HEK293 (cell line): ENCODE measurements around the gene C19orf33.
A peak's percentile ranks its signal among the peaks of the same experiment; 100 is the strongest.

Source experiments
- BCL11A ChIP-seq: fragments of 450-650 bp; formaldehyde crosslinking; IDR thresholded peaks from 2 replicates; pipeline ENCODE4 v1.5.1; 2016; ENCODE audit warnings: low read depth, missing biosample characterization, missing genetic modification characterization
- HOXC10 ChIP-seq: sonication (generic); formaldehyde crosslinking; IDR thresholded peaks from 2 replicates; pipeline ENCODE4 v1.8.1; 2023; ENCODE audit warnings: mild to moderate bottlenecking, missing genetic modification reagents
- KLF16 ChIP-seq: fragments of 450-650 bp; formaldehyde crosslinking; IDR thresholded peaks from 2 replicates; pipeline ENCODE4 v1.5.1; 2017; ENCODE audit warnings: missing biosample characterization, missing genetic modification characterization
- MZF1 ChIP-seq: fragments of 450-650 bp; formaldehyde crosslinking; IDR thresholded peaks from 2 replicates; pipeline ENCODE4 v1.5.1; 2017; ENCODE audit warnings: missing biosample characterization, missing genetic modification characterization, borderline replicate concordance
- OVOL3 ChIP-seq: fragments of 450-650 bp; formaldehyde crosslinking; IDR thresholded peaks from 2 replicates; pipeline ENCODE4 v1.5.1; 2016; ENCODE audit warnings: missing biosample characterization, missing genetic modification characterization
- PRDM1 ChIP-seq: fragments of 450-650 bp; formaldehyde crosslinking; IDR thresholded peaks from 2 replicates; pipeline ENCODE4; 2016; ENCODE audit warnings: missing biosample characterization, missing genetic modification characterization
- SP7 ChIP-seq: fragments of 450-650 bp; formaldehyde crosslinking; IDR thresholded peaks from 2 replicates; pipeline ENCODE4 v1.5.1; 2016; ENCODE audit warnings: missing biosample characterization, missing genetic modification characterization
- ZBTB1 ChIP-seq: fragments of 450-650 bp; formaldehyde crosslinking; IDR thresholded peaks from 2 replicates; pipeline ENCODE4 v1.5.1; 2016; ENCODE audit warnings: missing biosample characterization, missing genetic modification characterization
- ZFP37 ChIP-seq: fragments of 450-650 bp; formaldehyde crosslinking; IDR thresholded peaks from 2 replicates; pipeline ENCODE4 v1.5.1; 2016; ENCODE audit warnings: missing biosample characterization, missing genetic modification characterization
- ZNF211 ChIP-seq: fragments of 450-650 bp; formaldehyde crosslinking; IDR thresholded peaks from 2 replicates; pipeline ENCODE4 v1.5.1; 2016; ENCODE audit warnings: low read depth, missing biosample characterization, missing genetic modification characterization
- ZNF214 ChIP-seq: fragments of 450-650 bp; formaldehyde crosslinking; IDR thresholded peaks from 2 replicates; pipeline ENCODE4 v1.5.1; 2017; ENCODE audit warnings: missing biosample characterization, mild to moderate bottlenecking, missing genetic modification characterization, borderline replicate concordance
- ZNF24 ChIP-seq: fragments of 450-650 bp; formaldehyde crosslinking; IDR thresholded peaks from 2 replicates; pipeline ENCODE4 v1.5.1; 2016; ENCODE audit warnings: missing biosample characterization, missing genetic modification characterization
- ZNF292 ChIP-seq: fragments of 450-650 bp; formaldehyde crosslinking; IDR thresholded peaks from 2 replicates; pipeline ENCODE4 v1.5.1; 2016; ENCODE audit warnings: low read depth, missing biosample characterization, missing genetic modification characterization, borderline replicate concordance
- ZNF341 ChIP-seq: fragments of 450-650 bp; formaldehyde crosslinking; IDR thresholded peaks from 2 replicates; pipeline ENCODE4; 2016; ENCODE audit warnings: low read depth, missing biosample characterization, missing genetic modification characterization
- ZNF423 ChIP-seq: fragments of 450-650 bp; formaldehyde crosslinking; IDR thresholded peaks from 2 replicates; pipeline ENCODE4 v1.5.1; 2016; ENCODE audit warnings: missing biosample characterization, missing genetic modification characterization
- ZNF510 ChIP-seq: fragments of 450-650 bp; formaldehyde crosslinking; IDR thresholded peaks from 2 replicates; pipeline ENCODE4 v1.5.1; 2018; ENCODE audit warnings: mild to moderate bottlenecking, missing genetic modification characterization, missing biosample characterization; ENCODE audit not compliant: insufficient replicate concordance
- ZNF548 ChIP-seq: fragments of 450-650 bp; formaldehyde crosslinking; IDR thresholded peaks from 2 replicates; pipeline ENCODE4 v1.5.1; 2016; ENCODE audit warnings: missing biosample characterization, missing genetic modification characterization
- ZNF555 ChIP-seq: fragments of 450-650 bp; formaldehyde crosslinking; conservative IDR thresholded peaks from 2 replicates; pipeline ENCODE4 v1.5.1; 2017; ENCODE audit warnings: missing biosample characterization, mild to moderate bottlenecking, missing genetic modification characterization, inconsistent platforms
- ZNF560 ChIP-seq: fragments of 450-650 bp; formaldehyde crosslinking; IDR thresholded peaks from 2 replicates; pipeline ENCODE4 v1.5.1; 2017; ENCODE audit warnings: missing biosample characterization, missing genetic modification characterization, borderline replicate concordance
- ZNF623 ChIP-seq: fragments of 450-650 bp; formaldehyde crosslinking; IDR thresholded peaks from 2 replicates; pipeline ENCODE4 v1.5.1; 2016; ENCODE audit warnings: missing biosample characterization, missing genetic modification characterization
- ZNF677 ChIP-seq: fragments of 450-650 bp; IDR thresholded peaks from 2 replicates; pipeline ENCODE4 v1.5.0; 2018; ENCODE audit warnings: missing biosample characterization, mild to moderate bottlenecking, missing genetic modification characterization, moderate library complexity
- ZNF76 ChIP-seq: fragments of 450-650 bp; formaldehyde crosslinking; IDR thresholded peaks from 2 replicates; pipeline ENCODE4; 2016; ENCODE audit warnings: low read depth, missing biosample characterization, missing genetic modification characterization, borderline replicate concordance
- ZNF776 ChIP-seq: fragments of 450-650 bp; formaldehyde crosslinking; IDR thresholded peaks from 2 replicates; pipeline ENCODE4 v1.5.0; 2017; ENCODE audit warnings: missing biosample characterization, missing genetic modification characterization, borderline replicate concordance
- ZSCAN23 ChIP-seq: fragments of 450-650 bp; formaldehyde crosslinking; IDR thresholded peaks from 2 replicates; pipeline ENCODE4 v1.5.1; 2016; ENCODE audit warnings: missing biosample characterization, missing genetic modification characterization
- TF ChIP-seq, protein P1 (sequence below): fragments of 450-650 bp; formaldehyde crosslinking; IDR thresholded peaks from 2 replicates; pipeline ENCODE4 v1.5.1; 2016; ENCODE audit warnings: missing biosample characterization, missing genetic modification characterization, borderline replicate concordance
- TF ChIP-seq, protein P2 (sequence below): fragments of 450-650 bp; formaldehyde crosslinking; IDR thresholded peaks from 2 replicates; pipeline ENCODE4 v1.5.1; 2017; ENCODE audit warnings: missing biosample characterization, missing genetic modification characterization
- TF ChIP-seq, protein P3 (sequence below): fragments of 450-650 bp; formaldehyde crosslinking; IDR thresholded peaks from 2 replicates; pipeline ENCODE4 v1.5.1; 2017; ENCODE audit warnings: missing biosample characterization, missing genetic modification characterization
- TF ChIP-seq, protein P4 (sequence below): fragments of 450-650 bp; formaldehyde crosslinking; optimal IDR thresholded peaks from 2 replicates; pipeline ENCODE3; 2016; ENCODE audit warnings: missing biosample characterization, mild to moderate bottlenecking, missing genetic modification characterization
- TF ChIP-seq, protein P5 (sequence below): fragments of 450-650 bp; formaldehyde crosslinking; IDR thresholded peaks from 2 replicates; pipeline ENCODE4 v1.5.1; 2016; ENCODE audit warnings: missing biosample characterization, missing genetic modification characterization
- TF ChIP-seq, protein P6 (sequence below): sonication (generic); formaldehyde crosslinking; IDR thresholded peaks from 2 replicates; pipeline ENCODE4 v1.8.1; 2022; ENCODE audit warnings: mild to moderate bottlenecking, moderate library complexity, missing genetic modification reagents

Gene C19orf33

DNA sequence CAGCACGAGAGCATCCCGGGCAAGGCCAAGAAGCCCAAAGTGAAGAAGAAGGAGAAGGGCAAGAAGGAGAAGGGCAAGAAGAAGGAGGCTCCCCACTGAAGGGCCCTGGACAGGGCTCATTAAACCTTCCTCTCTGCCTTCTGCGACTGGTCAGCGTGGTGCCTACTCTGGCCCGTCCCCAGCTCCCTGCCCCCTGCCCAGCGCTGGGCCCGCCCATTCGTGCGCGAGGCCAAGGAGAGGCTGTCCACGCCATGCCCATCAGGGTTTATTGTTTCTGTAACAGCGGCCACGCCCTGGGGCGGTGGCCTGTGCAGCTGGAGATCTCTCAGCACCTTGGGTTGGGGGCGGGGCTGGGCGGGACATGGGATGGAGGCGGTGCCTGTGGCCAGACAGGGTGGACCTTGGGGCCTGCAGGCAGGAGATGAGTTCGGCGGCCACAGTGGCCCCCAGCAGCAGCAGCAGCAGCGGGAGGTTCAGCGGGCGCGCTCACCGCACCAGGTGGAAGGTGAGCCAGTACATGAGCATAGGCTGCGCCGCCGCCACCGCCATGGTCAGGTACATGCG, 897 bp downstream of the C19orf33 start (continued):
- TF ChIP-seq, protein P1, sequence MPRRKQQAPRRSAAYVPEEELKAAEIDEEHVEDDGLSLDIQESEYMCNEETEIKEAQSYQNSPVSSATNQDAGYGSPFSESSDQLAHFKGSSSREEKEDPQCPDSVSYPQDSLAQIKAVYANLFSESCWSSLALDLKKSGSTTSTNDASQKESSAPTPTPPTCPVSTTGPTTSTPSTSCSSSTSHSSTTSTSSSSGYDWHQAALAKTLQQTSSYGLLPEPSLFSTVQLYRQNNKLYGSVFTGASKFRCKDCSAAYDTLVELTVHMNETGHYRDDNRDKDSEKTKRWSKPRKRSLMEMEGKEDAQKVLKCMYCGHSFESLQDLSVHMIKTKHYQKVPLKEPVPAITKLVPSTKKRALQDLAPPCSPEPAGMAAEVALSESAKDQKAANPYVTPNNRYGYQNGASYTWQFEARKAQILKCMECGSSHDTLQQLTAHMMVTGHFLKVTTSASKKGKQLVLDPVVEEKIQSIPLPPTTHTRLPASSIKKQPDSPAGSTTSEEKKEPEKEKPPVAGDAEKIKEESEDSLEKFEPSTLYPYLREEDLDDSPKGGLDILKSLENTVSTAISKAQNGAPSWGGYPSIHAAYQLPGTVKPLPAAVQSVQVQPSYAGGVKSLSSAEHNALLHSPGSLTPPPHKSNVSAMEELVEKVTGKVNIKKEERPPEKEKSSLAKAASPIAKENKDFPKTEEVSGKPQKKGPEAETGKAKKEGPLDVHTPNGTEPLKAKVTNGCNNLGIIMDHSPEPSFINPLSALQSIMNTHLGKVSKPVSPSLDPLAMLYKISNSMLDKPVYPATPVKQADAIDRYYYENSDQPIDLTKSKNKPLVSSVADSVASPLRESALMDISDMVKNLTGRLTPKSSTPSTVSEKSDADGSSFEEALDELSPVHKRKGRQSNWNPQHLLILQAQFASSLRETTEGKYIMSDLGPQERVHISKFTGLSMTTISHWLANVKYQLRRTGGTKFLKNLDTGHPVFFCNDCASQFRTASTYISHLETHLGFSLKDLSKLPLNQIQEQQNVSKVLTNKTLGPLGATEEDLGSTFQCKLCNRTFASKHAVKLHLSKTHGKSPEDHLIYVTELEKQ (tag by site-specific recombination), result no peak
- TF ChIP-seq ZBTB1 (no peak), ZNF623 (no peak), ZNF341 (tag by site-specific recombination) (0 out of 2 replicates have a peak, but pooled peaks have one; percentile 14), PRDM1 (tag by site-specific recombination) (no peak), ZNF548 (tag by site-specific recombination) (no peak), ZNF677 (tag by site-specific recombination) (no peak), ZNF24 (tag by site-specific recombination) (no peak), ZNF555 (no peak), ZNF510 (tag by site-specific recombination) (no peak), ZFP37 (tag by site-specific recombination) (no peak), ZNF423 (no peak), MZF1 (tag by site-specific recombination) (no peak), SP7 (tag by site-specific recombination) (0 out of 2 replicates have a peak, but pooled peaks have one; percentile 13), ZNF292 (tag by site-specific recombination) (no peak), ZNF76 (tag by site-specific recombination) (no peak), ZNF211 (tag by site-specific recombination) (no peak), KLF16 (no peak), ZSCAN23 (tag by site-specific recombination) (no peak), ZNF560 (tag by site-specific recombination) (no peak), BCL11A (tag by site-specific recombination) (no peak), OVOL3 (tag by site-specific recombination) (no peak), HOXC10 (CRISPR knock-in tag) (no peak), ZNF776 (tag by site-specific recombination) (no peak), ZNF214 (tag by site-specific recombination) (no peak)
- TF ChIP-seq, protein P2, sequence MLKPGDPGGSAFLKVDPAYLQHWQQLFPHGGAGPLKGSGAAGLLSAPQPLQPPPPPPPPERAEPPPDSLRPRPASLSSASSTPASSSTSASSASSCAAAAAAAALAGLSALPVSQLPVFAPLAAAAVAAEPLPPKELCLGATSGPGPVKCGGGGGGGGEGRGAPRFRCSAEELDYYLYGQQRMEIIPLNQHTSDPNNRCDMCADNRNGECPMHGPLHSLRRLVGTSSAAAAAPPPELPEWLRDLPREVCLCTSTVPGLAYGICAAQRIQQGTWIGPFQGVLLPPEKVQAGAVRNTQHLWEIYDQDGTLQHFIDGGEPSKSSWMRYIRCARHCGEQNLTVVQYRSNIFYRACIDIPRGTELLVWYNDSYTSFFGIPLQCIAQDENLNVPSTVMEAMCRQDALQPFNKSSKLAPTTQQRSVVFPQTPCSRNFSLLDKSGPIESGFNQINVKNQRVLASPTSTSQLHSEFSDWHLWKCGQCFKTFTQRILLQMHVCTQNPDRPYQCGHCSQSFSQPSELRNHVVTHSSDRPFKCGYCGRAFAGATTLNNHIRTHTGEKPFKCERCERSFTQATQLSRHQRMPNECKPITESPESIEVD (tag by site-specific recombination), result no peak
- TF ChIP-seq, protein P3, sequence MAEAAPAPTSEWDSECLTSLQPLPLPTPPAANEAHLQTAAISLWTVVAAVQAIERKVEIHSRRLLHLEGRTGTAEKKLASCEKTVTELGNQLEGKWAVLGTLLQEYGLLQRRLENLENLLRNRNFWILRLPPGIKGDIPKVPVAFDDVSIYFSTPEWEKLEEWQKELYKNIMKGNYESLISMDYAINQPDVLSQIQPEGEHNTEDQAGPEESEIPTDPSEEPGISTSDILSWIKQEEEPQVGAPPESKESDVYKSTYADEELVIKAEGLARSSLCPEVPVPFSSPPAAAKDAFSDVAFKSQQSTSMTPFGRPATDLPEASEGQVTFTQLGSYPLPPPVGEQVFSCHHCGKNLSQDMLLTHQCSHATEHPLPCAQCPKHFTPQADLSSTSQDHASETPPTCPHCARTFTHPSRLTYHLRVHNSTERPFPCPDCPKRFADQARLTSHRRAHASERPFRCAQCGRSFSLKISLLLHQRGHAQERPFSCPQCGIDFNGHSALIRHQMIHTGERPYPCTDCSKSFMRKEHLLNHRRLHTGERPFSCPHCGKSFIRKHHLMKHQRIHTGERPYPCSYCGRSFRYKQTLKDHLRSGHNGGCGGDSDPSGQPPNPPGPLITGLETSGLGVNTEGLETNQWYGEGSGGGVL, result no peak
- TF ChIP-seq, protein P4, sequence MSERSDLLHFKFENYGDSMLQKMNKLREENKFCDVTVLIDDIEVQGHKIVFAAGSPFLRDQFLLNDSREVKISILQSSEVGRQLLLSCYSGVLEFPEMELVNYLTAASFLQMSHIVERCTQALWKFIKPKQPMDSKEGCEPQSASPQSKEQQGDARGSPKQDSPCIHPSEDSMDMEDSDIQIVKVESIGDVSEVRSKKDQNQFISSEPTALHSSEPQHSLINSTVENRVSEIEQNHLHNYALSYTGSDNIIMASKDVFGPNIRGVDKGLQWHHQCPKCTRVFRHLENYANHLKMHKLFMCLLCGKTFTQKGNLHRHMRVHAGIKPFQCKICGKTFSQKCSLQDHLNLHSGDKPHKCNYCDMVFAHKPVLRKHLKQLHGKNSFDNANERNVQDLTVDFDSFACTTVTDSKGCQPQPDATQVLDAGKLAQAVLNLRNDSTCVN (tag by site-specific recombination), result peak; percentile 18
- TF ChIP-seq, protein P5, sequence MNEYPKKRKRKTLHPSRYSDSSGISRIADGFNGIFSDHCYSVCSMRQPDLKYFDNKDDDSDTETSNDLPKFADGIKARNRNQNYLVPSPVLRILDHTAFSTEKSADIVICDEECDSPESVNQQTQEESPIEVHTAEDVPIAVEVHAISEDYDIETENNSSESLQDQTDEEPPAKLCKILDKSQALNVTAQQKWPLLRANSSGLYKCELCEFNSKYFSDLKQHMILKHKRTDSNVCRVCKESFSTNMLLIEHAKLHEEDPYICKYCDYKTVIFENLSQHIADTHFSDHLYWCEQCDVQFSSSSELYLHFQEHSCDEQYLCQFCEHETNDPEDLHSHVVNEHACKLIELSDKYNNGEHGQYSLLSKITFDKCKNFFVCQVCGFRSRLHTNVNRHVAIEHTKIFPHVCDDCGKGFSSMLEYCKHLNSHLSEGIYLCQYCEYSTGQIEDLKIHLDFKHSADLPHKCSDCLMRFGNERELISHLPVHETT (tag by site-specific recombination), result no peak
- TF ChIP-seq, protein P6, sequence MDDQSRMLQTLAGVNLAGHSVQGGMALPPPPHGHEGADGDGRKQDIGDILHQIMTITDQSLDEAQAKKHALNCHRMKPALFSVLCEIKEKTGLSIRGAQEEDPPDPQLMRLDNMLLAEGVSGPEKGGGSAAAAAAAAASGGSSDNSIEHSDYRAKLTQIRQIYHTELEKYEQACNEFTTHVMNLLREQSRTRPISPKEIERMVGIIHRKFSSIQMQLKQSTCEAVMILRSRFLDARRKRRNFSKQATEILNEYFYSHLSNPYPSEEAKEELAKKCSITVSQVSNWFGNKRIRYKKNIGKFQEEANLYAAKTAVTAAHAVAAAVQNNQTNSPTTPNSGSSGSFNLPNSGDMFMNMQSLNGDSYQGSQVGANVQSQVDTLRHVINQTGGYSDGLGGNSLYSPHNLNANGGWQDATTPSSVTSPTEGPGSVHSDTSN (CRISPR knock-in tag), result no peak
